ENCODE measurements around the gene ENOX1. TPM values are rescaled to one million over a fixed set of nuclear protein-coding genes. Genes with fewer than 3 reads are reported as not detected.

The ENOX1 gene
- total and polyA plus RNA-seq, 9 of the 15 experiments (the other 6 are each of a cell fraction or from before 2014, with no cell fraction given), result not detected

GRCh38 chr13:43597599-43597945 is 189.2 kb downstream of the ENOX1 start (continued):
- no peak for TF ChIP-seq HMBOX1 (IDR thresholded peaks at IDR 0.05)
- no peak for TF ChIP-seq ZNF311 (CRISPR knock-in tag; IDR thresholded peaks at IDR 0.05)
- no peak for TF ChIP-seq MAFF (IDR thresholded peaks at IDR 0.05; ENCODE audit: low read length)
- TF ChIP-seq CHD4 (IDR thresholded peaks at IDR 0.05; ENCODE audit: insufficient read depth, insufficient replicate concordance, low read depth, low read length, poor library complexity, severe bottlenecking), result no peak

GRCh38 chr13:43596924-43597598 is 189.7 kb downstream of the ENOX1 start:
- no peak overlapping the region for H3K4me2 ChIP-seq (ENCODE audit: insufficient read depth, low read length)
- H3K9me3 ChIP-seq (replicated peaks; ENCODE audit: control insufficient read depth, insufficient read depth, low read depth, low read length), result no peaks in the 10 kb centered on the region
- H3K9me1 ChIP-seq (ENCODE audit: control insufficient read depth, insufficient read depth, low read length), result no peaks in the 10 kb centered on the region
- BruUV-seq (replicated peaks), result no TSS peak
- ChIA-PET CTCF (ENCODE audit: low intra/inter-chr PET ratio) (no interaction called here), POLR2A (no interaction called here)
- no peaks in the 10 kb centered on the region for H3K27me3 ChIP-seq (ENCODE audit: control insufficient read depth in 2 of 2, insufficient read depth in 2 of 2, low read length in 2 of 2)
- H3K4me3 ChIP-seq, result no peak overlapping the region
- no peak for DNase-seq (ENCODE audit: extremely low read depth in 1 of 4, low spot score in 3 of 4)
- TF ChIP-seq HSF4 (CRISPR knock-in tag; IDR thresholded peaks at IDR 0.05; ENCODE audit: borderline replicate concordance), result no peak
- intact Hi-C loops (cut with micrococcal nuclease), result no loop called here
- in situ Hi-C loops (cut with MboI), result no loop called here
- H3K36me3 ChIP-seq (ENCODE audit: control insufficient read depth, insufficient read depth, low read length), result no peaks in the 10 kb centered on the region
- WGBS (ENCODE audit: insufficient coverage, low coverage, missing lambda C conversion rate), result 0% methylated on average over 5 of the region's 7 CpGs
- H3K9ac ChIP-seq (ENCODE audit: insufficient read depth in 1 of 2, low read depth in 2 of 2, low read length in 2 of 2), result no peak overlapping the region
- no peaks in the 10 kb centered on the region for H3K4me1 ChIP-seq (replicated peaks in 1 of 2; ENCODE audit: control insufficient read depth in 2 of 2, insufficient read depth in 2 of 2, low read length in 2 of 2)
- H4K20me1 ChIP-seq (replicated peaks; ENCODE audit: control insufficient read depth, insufficient read depth, low read length), result no peaks in the 10 kb centered on the region
- H3K27ac ChIP-seq (ENCODE audit: extremely low read depth, low read depth, low read length), result no peak overlapping the region
- H3K79me2 ChIP-seq (ENCODE audit: control insufficient read depth, insufficient read depth, low read length), result no peaks in the 10 kb centered on the region
- no peak overlapping the region for H2AFZ ChIP-seq (ENCODE audit: low read depth, low read length)
- no peak for FAIRE-seq
- ATAC-seq, result no peak
